ENCODE results near the gene EIF4A2. TPM values are rescaled to one million over a fixed set of nuclear protein-coding genes. Genes with fewer than 3 reads are reported as not detected.

The EIF4A2 gene
- total RNA-seq, 1 experiment from 2014 or later = 398 TPM

DNA sequence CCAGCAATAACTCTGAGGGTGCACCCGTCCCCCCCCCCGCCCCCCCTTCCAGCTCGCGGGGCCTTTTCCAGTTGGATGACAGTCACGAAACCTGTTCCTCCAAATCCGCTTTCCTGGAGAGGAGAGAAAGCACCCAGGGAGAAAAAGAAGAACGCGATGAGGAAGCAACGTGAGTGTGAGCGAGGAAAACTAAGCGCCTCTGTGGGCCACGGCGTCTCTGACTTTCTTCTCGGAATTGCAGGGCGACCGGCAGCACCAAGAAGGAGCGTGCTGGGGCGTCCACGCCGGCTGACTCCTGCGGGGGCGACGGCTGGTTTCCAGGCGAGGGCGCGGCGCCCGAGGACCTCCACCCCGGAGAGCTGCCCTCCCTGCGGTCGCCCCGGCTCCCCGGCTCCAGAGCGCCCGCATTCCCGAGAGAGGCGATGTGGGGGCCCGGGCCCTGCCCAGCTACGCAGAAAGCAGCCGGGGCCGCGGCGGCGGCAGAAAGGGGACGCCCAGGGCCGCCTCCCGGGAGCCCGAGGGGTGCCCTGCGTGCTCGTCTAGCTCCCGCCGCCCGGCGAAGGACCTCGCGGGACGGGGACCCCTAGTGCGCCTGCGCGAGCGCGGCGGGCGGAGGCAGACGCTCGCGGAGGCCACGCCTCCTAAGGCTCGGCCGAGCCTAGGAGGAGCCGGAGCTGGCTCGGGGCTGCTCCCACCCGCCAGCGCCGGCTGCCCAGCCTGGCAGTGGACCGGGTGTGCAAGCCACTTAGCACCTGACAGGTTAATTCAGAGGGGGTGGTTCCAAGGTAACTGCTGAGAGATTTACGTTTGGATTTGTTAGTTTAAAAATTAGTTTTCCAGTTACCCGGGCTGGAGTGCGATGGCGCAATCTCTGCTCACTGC lies 43.8 kb downstream of the EIF4A2 start:
- H3K18ac ChIP-seq (ENCODE audit: insufficient read length, low read depth, low read length) = no peak overlapping the region
- no peak overlapping the region for H3K27ac ChIP-seq (ENCODE audit: insufficient read length, low read depth, low read length)
- peaks cover 75% of the 10 kb centered on the region for H3K27me3 Mint-ChIP-seq (ENCODE audit: low read depth)
- H3K79me2 ChIP-seq (ENCODE audit: insufficient read depth, low read length) = no peaks in the 10 kb centered on the region
- no peak overlapping the region for H3T11ph ChIP-seq (ENCODE audit: low read length)
- no peak overlapping the region for H3K4ac ChIP-seq (ENCODE audit: low read depth, low read length)
- H3K9me3 Mint-ChIP-seq = no peaks in the 10 kb centered on the region; a peak in 1 of 5 replicates
- peak; percentile 80 for DNase-seq
- H3K9ac ChIP-seq (ENCODE audit: extremely low read depth, insufficient read length, low read length) = peak overlapping the region; percentile 40
- no peak overlapping the region for H2AFZ ChIP-seq (ENCODE audit: low read length)
- no peaks in the 10 kb centered on the region for H3K36me3 Mint-ChIP-seq (ENCODE audit: insufficient read depth in 1 of 3, low read depth in 3 of 3)
- no peak overlapping the region for H4K5ac ChIP-seq (ENCODE audit: insufficient read length, low read depth, low read length)
- no peak overlapping the region for H2BK12ac ChIP-seq (ENCODE audit: insufficient read length, low read depth, low read length)
- no peak overlapping the region for H2AK5ac ChIP-seq (ENCODE audit: insufficient read length, low read length)
- H4K8ac ChIP-seq (replicated peaks; ENCODE audit: insufficient read length, low read depth, low read length) = no peak overlapping the region
- no peak overlapping the region for H3K27ac Mint-ChIP-seq
- TF ChIP-seq, protein P1, sequence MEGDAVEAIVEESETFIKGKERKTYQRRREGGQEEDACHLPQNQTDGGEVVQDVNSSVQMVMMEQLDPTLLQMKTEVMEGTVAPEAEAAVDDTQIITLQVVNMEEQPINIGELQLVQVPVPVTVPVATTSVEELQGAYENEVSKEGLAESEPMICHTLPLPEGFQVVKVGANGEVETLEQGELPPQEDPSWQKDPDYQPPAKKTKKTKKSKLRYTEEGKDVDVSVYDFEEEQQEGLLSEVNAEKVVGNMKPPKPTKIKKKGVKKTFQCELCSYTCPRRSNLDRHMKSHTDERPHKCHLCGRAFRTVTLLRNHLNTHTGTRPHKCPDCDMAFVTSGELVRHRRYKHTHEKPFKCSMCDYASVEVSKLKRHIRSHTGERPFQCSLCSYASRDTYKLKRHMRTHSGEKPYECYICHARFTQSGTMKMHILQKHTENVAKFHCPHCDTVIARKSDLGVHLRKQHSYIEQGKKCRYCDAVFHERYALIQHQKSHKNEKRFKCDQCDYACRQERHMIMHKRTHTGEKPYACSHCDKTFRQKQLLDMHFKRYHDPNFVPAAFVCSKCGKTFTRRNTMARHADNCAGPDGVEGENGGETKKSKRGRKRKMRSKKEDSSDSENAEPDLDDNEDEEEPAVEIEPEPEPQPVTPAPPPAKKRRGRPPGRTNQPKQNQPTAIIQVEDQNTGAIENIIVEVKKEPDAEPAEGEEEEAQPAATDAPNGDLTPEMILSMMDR (conservative IDR thresholded peaks at IDR 0.05) = no peak
- peak overlapping the region; percentile 50 for H3K4me2 ChIP-seq (ENCODE audit: insufficient read depth, insufficient read length, low read length)
- peaks cover 36 to 37% of the 10 kb centered on the region in 2 experiments for H3K4me1 Mint-ChIP-seq
- no peak overlapping the region for H2BK20ac ChIP-seq (ENCODE audit: low read depth, low read length, poor library complexity, severe bottlenecking)
- no peak overlapping the region for H3K23ac ChIP-seq (ENCODE audit: insufficient read length, low read depth, low read length)
- H4K20me1 ChIP-seq (ENCODE audit: control insufficient read depth, insufficient read depth, insufficient read length) = no peaks in the 10 kb centered on the region
- peak overlapping the region; percentile 68 to 78 for H3K4me3 Mint-ChIP-seq
- no peaks in the 10 kb centered on the region; the same call in 1 of the 2 replicates for H3K4me1 ChIP-seq (ENCODE audit: insufficient read depth, low read length)
- no peak overlapping the region for H2BK120ac ChIP-seq (ENCODE audit: low read depth, low read length, poor library complexity, severe bottlenecking)
- no peak overlapping the region for H4K91ac ChIP-seq (ENCODE audit: insufficient read length, low read depth, low read length)
- H3K27me3 ChIP-seq (ENCODE audit: insufficient read depth, low read length) = peaks cover 5% of the 10 kb centered on the region; the same call in 1 of the 2 replicates
- no peak overlapping the region for H2BK15ac ChIP-seq (ENCODE audit: low read depth, low read length)
- peaks cover 14% of the 10 kb centered on the region for H3K23me2 ChIP-seq (ENCODE audit: insufficient read length, low read depth, low read length, poor library complexity, severe bottlenecking)
- H2BK5ac ChIP-seq (ENCODE audit: insufficient read length, low read length) = no peak overlapping the region
- no peaks in the 10 kb centered on the region for H3K9me3 ChIP-seq (ENCODE audit: control insufficient read depth, low read depth, low read length)
- WGBS (ENCODE audit: extremely low coverage, insufficient read length, low lambda C conversion rate) = no CpG with 5 or more reads among the region's 80 CpGs
- no peaks in the 10 kb centered on the region for H3K79me1 ChIP-seq (ENCODE audit: insufficient read depth, low read depth, low read length, poor library complexity, severe bottlenecking)
- H3K14ac ChIP-seq (ENCODE audit: insufficient read depth, low read length) = peak overlapping the region; percentile 64
- no peak overlapping the region for H3K56ac ChIP-seq (ENCODE audit: insufficient read length, low read depth, low read length)

Measured in H9 (cell line).